Testis (tissue), 2 donors: Measurements from ENCODE around the gene MFSD12.

Experiments used
- CTCF ChIP-seq, 3 experiments: fragments of 450-650 bp in 2 of 3; fragments of 200-600 bp in 1 of 3; sonication (generic) in 1 of 3; IDR thresholded peaks; one replicate each; pipeline ENCODE4 v1.5.1; 2016 to 2019; ENCODE audit warnings: antibody characterized with exemption in 3 of 3, mild to moderate bottlenecking in 2 of 3, moderate library complexity in 1 of 3
- POLR2A ChIP-seq: fragments of 450-650 bp; IDR thresholded peaks from one replicate; pipeline ENCODE4 v1.6.1; 2017; ENCODE audit warnings: antibody characterized with exemption, mild to moderate bottlenecking, moderate library complexity

- no peak for TF ChIP-seq CTCF (IDR thresholded peaks at IDR 0.05)
- no peak for TF ChIP-seq POLR2A
Observed at GRCh38 chr19:3546119-3546518, 11.3 kb downstream of the MFSD12 start.
